PC-9 (cell line): Measurements from ENCODE around the gene C1orf105. TPM values are rescaled to one million over a fixed set of nuclear protein-coding genes. Genes with fewer than 3 reads are reported as not detected.
A peak's percentile ranks its signal among the peaks of the same experiment; 100 is the strongest.

Experiments
- BruUV-seq: library from RNA; stranded (reverse); fragments of 400-500 nt; replicated peaks from 2 replicates; lab custom pipeline; 2021; lab: Mats Ljungman, UMichigan
- CTCF ChIA-PET: fragments of 300-600 bp; sonication (Branson Sonifier 250); formaldehyde crosslinking; loops from one replicate; lab custom pipeline; 2022; ENCODE audit warnings: antibody characterized with exemption; lab: Charles Lee
- POLR2A ChIA-PET: fragments of 300-600 bp; sonication (Branson Sonifier 250); formaldehyde crosslinking; loops from one replicate; lab custom pipeline; 2022; ENCODE audit warnings: antibody characterized with exemption; ENCODE audit not compliant: unreplicated experiment; lab: Charles Lee
- DNase-seq, 2 experiments: peaks; one replicate each; pipeline versions ENCODE4 v3.0.0 to v3.0.0-alpha.2; 2015 to 2022; ENCODE audit warnings: mixed read lengths in 1 of 2
- H2AFZ ChIP-seq: fragments of 200-600 bp; sonication (generic); 2 replicates; pipeline ENCODE4 v1.8.1; 2017; ENCODE audit warnings: antibody characterized with exemption
- H3F3A ChIP-seq: fragments of 200-600 bp; sonication (generic); 2 replicates; pipeline ENCODE4 v1.8.1; 2017; ENCODE audit warnings: antibody characterized with exemption, mild to moderate bottlenecking, low read depth; ENCODE audit not compliant: insufficient read depth
- H3K27ac ChIP-seq: fragments of 200-600 bp; sonication (generic); 2 replicates; pipeline ENCODE4 v1.6.1; 2016; ENCODE audit warnings: mixed run types
- H3K27me3 ChIP-seq: fragments of 200-600 bp; sonication (generic); 2 replicates; pipeline ENCODE4 v1.6.1; 2016; ENCODE audit warnings: low read depth, mixed run types; ENCODE audit not compliant: insufficient read depth
- H3K36me3 ChIP-seq: fragments of 200-600 bp; sonication (generic); 2 replicates; pipeline ENCODE4 v1.6.1; 2016; ENCODE audit warnings: low read depth, mixed run types
- H3K4me1 ChIP-seq: fragments of 200-600 bp; sonication (generic); replicated peaks from 2 replicates; pipeline ENCODE4 v1.6.1; 2016; ENCODE audit warnings: mixed run types; ENCODE audit not compliant: insufficient read depth
- H3K4me2 ChIP-seq: fragments of 200-600 bp; sonication (generic); 2 replicates; pipeline ENCODE4 v1.6.1; 2017; ENCODE audit warnings: mixed run types
- H3K4me3 ChIP-seq: fragments of 200-600 bp; sonication (generic); 2 replicates; pipeline ENCODE4 v1.6.1; 2016; ENCODE audit warnings: mixed run types
- H3K79me2 ChIP-seq: fragments of 200-600 bp; sonication (generic); 2 replicates; pipeline ENCODE4 v1.6.1; 2017; ENCODE audit warnings: low read depth, mixed run types
- H3K9me2 ChIP-seq: fragments of 200-600 bp; sonication (generic); 2 replicates; pipeline ENCODE4 v1.8.1; 2017; ENCODE audit warnings: mild to moderate bottlenecking; ENCODE audit not compliant: insufficient read depth
- H3K9me3 ChIP-seq: fragments of 200-600 bp; sonication (generic); 2 replicates; pipeline ENCODE4 v1.8.1; 2016; ENCODE audit warnings: low read depth; ENCODE audit not compliant: insufficient read depth
- H4K20me1 ChIP-seq: fragments of 200-600 bp; sonication (generic); 2 replicates; pipeline ENCODE4 v1.8.1; 2017; ENCODE audit not compliant: insufficient read depth
- EZH2 ChIP-seq: fragments of 200-600 bp; sonication (generic); IDR thresholded peaks from 2 replicates; pipeline ENCODE4 v1.8.0; 2017; ENCODE audit warnings: antibody characterized with exemption, low read depth
- intact Hi-C: fragments of 100-400 bp; cut with micrococcal nuclease; formaldehyde crosslinking; loops from one replicate; pipeline ENCODE4 v1.10.0; 2022; ENCODE audit not compliant: unreplicated experiment
- total RNA-seq: library from RNA; stranded (reverse); gene quantifications from 2 replicates; pipeline ENCODE4 v1.2.3, GENCODE V29; 2021
- TF ChIP-seq, protein P1 (sequence below): fragments of 200-600 bp; sonication (generic); conservative IDR thresholded peaks from 2 replicates; pipeline ENCODE4 v1.6.1; 2017; ENCODE audit warnings: mixed run types, antibody characterized with exemption, mild to moderate bottlenecking, moderate library complexity

Gene C1orf105
- total RNA-seq, 1 experiment from 2014 or later: not detected

DNA sequence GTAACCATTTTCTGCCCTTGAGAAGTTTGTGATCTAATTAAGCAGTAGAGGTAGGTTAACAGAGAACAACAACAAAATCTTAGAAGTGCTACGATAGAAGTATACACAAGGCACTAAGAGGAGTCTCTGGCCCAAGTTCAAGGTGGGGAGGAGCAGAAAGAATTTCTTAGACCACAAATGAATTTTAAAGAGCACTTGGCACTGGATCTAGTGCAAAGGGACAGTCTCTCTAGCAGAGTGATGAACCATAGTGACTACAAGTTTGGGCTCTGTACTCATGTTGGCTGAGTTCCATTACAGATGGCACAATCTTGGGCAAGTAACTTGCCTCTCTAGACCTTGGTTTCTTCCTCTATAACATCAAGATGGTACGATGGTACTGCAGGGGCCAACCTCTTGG, 56.7 kb downstream of the C1orf105 start:
- BruUV-seq: no TSS peak
- H3K4me3 ChIP-seq: no peak overlapping the region
- H2AFZ ChIP-seq: no peak overlapping the region
- no peak overlapping the region for H3K4me2 ChIP-seq
- H3K27me3 ChIP-seq: no peaks in the 10 kb centered on the region
- H4K20me1 ChIP-seq: no peaks in the 10 kb centered on the region
- H3F3A ChIP-seq: peaks cover 7% of the 10 kb centered on the region
- H3K4me1 ChIP-seq: peaks cover 31% of the 10 kb centered on the region
- TF ChIP-seq, protein P1, sequence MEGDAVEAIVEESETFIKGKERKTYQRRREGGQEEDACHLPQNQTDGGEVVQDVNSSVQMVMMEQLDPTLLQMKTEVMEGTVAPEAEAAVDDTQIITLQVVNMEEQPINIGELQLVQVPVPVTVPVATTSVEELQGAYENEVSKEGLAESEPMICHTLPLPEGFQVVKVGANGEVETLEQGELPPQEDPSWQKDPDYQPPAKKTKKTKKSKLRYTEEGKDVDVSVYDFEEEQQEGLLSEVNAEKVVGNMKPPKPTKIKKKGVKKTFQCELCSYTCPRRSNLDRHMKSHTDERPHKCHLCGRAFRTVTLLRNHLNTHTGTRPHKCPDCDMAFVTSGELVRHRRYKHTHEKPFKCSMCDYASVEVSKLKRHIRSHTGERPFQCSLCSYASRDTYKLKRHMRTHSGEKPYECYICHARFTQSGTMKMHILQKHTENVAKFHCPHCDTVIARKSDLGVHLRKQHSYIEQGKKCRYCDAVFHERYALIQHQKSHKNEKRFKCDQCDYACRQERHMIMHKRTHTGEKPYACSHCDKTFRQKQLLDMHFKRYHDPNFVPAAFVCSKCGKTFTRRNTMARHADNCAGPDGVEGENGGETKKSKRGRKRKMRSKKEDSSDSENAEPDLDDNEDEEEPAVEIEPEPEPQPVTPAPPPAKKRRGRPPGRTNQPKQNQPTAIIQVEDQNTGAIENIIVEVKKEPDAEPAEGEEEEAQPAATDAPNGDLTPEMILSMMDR: no peak
- no peak for TF ChIP-seq EZH2
- H3K27ac ChIP-seq: no peak overlapping the region
- H3K36me3 ChIP-seq: no peaks in the 10 kb centered on the region
- 0 out of 2 replicates have a peak, but pooled peaks cover 5% of the 10 kb centered on the region for H3K9me2 ChIP-seq
- ChIA-PET POLR2A (no interaction called here), CTCF (no interaction called here)
- no peaks in the 10 kb centered on the region for H3K79me2 ChIP-seq
- DNase-seq: no peak
- intact Hi-C loops: no loop called here
- H3K9me3 ChIP-seq: no peaks in the 10 kb centered on the region

DNA sequence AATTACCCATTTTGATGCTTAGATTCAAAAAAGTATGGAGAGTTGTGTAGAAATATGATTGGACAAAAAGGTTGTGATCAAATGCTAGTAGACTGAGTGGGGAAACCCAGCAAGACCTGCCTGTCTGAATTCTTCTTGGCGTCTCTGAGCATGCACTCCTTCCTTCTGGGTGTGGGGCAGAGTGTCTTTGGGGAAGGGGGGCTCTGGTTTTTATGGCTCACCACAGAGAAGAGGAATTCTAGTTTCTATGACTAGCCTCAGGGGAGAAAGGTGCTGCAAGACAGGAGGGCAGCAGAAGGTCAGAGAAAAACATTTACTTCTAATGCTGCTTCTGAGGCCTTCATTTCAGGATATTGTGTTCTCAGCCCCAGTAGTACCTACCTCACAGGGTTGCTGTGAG, 57.3 kb downstream of the C1orf105 start:
- Histone ChIP-seq H3K4me2 (no peak overlapping the region), H3K4me3 (no peak overlapping the region), H2AFZ (no peak overlapping the region), H3K9me3 (no peaks in the 10 kb centered on the region), H3K4me1 (peaks cover 31% of the 10 kb centered on the region), H3K27ac (no peak overlapping the region), H3K79me2 (no peaks in the 10 kb centered on the region), H3K36me3 (no peaks in the 10 kb centered on the region), H3F3A (peaks cover 7% of the 10 kb centered on the region), H3K9me2 (0 out of 2 replicates have a peak, but pooled peaks cover 5% of the 10 kb centered on the region), H3K27me3 (no peaks in the 10 kb centered on the region), H4K20me1 (no peaks in the 10 kb centered on the region)
- TF ChIP-seq EZH2: no peak
- TF ChIP-seq, protein P1: no peak
- BruUV-seq: no TSS peak
- DNase-seq: peak; percentile 25 to 41
- intact Hi-C loops: loop anchor here (1.0 kb wide), 1 partner anchor 20 kb away; no protein-coding TSS in a partner anchor
- ChIA-PET CTCF (no interaction called here), POLR2A (no interaction called here)

DNA sequence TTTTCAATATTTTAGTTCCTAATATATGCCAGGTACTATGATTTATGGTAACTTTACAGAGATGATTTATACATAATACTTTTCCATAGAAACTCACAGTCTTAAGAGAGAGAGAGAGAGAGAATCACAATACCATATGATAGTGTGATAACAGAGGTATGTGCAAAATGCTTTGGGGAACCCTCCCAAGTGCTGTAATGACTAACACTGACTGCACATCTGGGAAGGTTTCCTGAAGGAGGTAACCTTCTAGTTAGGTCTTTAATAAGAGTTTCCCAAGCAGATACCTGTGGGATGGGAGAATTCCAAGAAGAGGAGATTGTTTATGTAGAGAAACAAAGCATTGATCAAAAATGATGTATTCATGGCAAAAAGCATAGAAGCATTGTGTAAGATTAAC, 58.0 kb downstream of the C1orf105 start:
- no peaks in the 10 kb centered on the region for H4K20me1 ChIP-seq
- no peak for TF ChIP-seq EZH2
- TF ChIP-seq, protein P1: no peak
- no peaks in the 10 kb centered on the region for H3K27me3 ChIP-seq
- no peaks in the 10 kb centered on the region for H3K79me2 ChIP-seq
- BruUV-seq: no TSS peak
- no peak overlapping the region for H3K4me2 ChIP-seq
- no peak for DNase-seq
- no peaks in the 10 kb centered on the region for H3K36me3 ChIP-seq
- H3K9me2 ChIP-seq: 0 out of 2 replicates have a peak, but pooled peaks cover 5% of the 10 kb centered on the region
- H3K4me1 ChIP-seq: peaks cover 37% of the 10 kb centered on the region
- no peak overlapping the region for H3K4me3 ChIP-seq
- CTCF ChIA-PET: no interaction called here
- no peaks in the 10 kb centered on the region for H3K9me3 ChIP-seq
- POLR2A ChIA-PET: no interaction called here
- H2AFZ ChIP-seq: no peak overlapping the region
- peaks cover 9% of the 10 kb centered on the region for H3F3A ChIP-seq
- intact Hi-C loops: loop anchor here (1.0 kb wide), 1 partner anchor 19 kb away; no protein-coding TSS in a partner anchor
- no peak overlapping the region for H3K27ac ChIP-seq
